NCI-H526 (cell line): Measurements from ENCODE around the gene ANO3.

Experiments used
- DNase-seq, 2 experiments: peaks; one replicate each; lab custom pipeline; 2025; lab: John Stamatoyannopoulos, UW

The ANO3 gene

GRCh38 chr11:26493616-26494015, 161.7 kb downstream of the ANO3 start:
- DNase-seq = peak in 1 of 2 experiments; percentile 17

- DNase-seq = no peak
Measured at GRCh38 chr11:26507229-26507628, 175.3 kb downstream of the ANO3 start.

GRCh38 chr11:26510164-26510563, 178.2 kb downstream of the ANO3 start:
- no peak for DNase-seq

GRCh38 chr11:26510756-26511155, 178.8 kb downstream of the ANO3 start:
- DNase-seq = no peak

- no peak for DNase-seq
Measured at GRCh38 chr11:26512196-26512595, 180.3 kb downstream of the ANO3 start.

- DNase-seq = no peak
Measured at GRCh38 chr11:26519469-26519868, 187.5 kb downstream of the ANO3 start.

GRCh38 chr11:26522912-26523610, 191.1 kb downstream of the ANO3 start:
- DNase-seq = peak; percentile 27 to 59

- no peak for DNase-seq
Measured at GRCh38 chr11:26527685-26528084, 195.8 kb downstream of the ANO3 start.

- no peak for DNase-seq
Measured at GRCh38 chr11:26537341-26537740, 205.4 kb downstream of the ANO3 start.

- no peak for DNase-seq
Measured at GRCh38 chr11:26539517-26539916, 207.6 kb downstream of the ANO3 start.

GRCh38 chr11:26541870-26542269, 209.9 kb downstream of the ANO3 start:
- DNase-seq = no peak

GRCh38 chr11:26549176-26549575, 217.2 kb downstream of the ANO3 start:
- DNase-seq = no peak

- no peak for DNase-seq
Measured at GRCh38 chr11:26550022-26550421, 218.1 kb downstream of the ANO3 start.

GRCh38 chr11:26551186-26551801, 219.4 kb downstream of the ANO3 start:
- peak in 1 of 2 experiments; percentile 15 for DNase-seq

GRCh38 chr11:26553182-26553581, 221.3 kb downstream of the ANO3 start:
- no peak for DNase-seq

- DNase-seq = no peak
Measured at GRCh38 chr11:26554455-26554854, 222.5 kb downstream of the ANO3 start.

- no peak for DNase-seq
Measured at GRCh38 chr11:26556582-26556981, 224.7 kb downstream of the ANO3 start.

- DNase-seq = no peak
Measured at GRCh38 chr11:26557666-26558065, 225.7 kb downstream of the ANO3 start.

GRCh38 chr11:26558190-26558589, 226.3 kb downstream of the ANO3 start:
- DNase-seq = no peak

- no peak for DNase-seq
Measured at GRCh38 chr11:26569646-26570045, 237.7 kb downstream of the ANO3 start.

GRCh38 chr11:26571861-26572654, 240.1 kb downstream of the ANO3 start, which contains the start of gene MUC15:
Gene MUC15 (minus strand): TSS chr11:26572263. CDS start chr11:26567094, 5,169 bp downstream.
- no peak for DNase-seq

- no peak for DNase-seq
Measured at GRCh38 chr11:26572770-26573402, 241.0 kb downstream of the ANO3 start.
